Cardiac ventricle fibroblast (primary cell): ENCODE results near the gene ZBTB25. TPM values are rescaled to one million over a fixed set of nuclear protein-coding genes. Genes with fewer than 3 reads are reported as not detected.

ENCODE experiments used
- total RNA-seq: library from RNA; depleted of rRNA; stranded (reverse); fragments of >200 nt; gene quantifications from 2 replicates; pipeline ENCODE4 v1.2.3, GENCODE V29; 2015

Gene ZBTB25, protein sequence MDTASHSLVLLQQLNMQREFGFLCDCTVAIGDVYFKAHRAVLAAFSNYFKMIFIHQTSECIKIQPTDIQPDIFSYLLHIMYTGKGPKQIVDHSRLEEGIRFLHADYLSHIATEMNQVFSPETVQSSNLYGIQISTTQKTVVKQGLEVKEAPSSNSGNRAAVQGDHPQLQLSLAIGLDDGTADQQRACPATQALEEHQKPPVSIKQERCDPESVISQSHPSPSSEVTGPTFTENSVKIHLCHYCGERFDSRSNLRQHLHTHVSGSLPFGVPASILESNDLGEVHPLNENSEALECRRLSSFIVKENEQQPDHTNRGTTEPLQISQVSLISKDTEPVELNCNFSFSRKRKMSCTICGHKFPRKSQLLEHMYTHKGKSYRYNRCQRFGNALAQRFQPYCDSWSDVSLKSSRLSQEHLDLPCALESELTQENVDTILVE
- total RNA-seq: 9.5 and 11.2 TPM in 2 replicates

DNA sequence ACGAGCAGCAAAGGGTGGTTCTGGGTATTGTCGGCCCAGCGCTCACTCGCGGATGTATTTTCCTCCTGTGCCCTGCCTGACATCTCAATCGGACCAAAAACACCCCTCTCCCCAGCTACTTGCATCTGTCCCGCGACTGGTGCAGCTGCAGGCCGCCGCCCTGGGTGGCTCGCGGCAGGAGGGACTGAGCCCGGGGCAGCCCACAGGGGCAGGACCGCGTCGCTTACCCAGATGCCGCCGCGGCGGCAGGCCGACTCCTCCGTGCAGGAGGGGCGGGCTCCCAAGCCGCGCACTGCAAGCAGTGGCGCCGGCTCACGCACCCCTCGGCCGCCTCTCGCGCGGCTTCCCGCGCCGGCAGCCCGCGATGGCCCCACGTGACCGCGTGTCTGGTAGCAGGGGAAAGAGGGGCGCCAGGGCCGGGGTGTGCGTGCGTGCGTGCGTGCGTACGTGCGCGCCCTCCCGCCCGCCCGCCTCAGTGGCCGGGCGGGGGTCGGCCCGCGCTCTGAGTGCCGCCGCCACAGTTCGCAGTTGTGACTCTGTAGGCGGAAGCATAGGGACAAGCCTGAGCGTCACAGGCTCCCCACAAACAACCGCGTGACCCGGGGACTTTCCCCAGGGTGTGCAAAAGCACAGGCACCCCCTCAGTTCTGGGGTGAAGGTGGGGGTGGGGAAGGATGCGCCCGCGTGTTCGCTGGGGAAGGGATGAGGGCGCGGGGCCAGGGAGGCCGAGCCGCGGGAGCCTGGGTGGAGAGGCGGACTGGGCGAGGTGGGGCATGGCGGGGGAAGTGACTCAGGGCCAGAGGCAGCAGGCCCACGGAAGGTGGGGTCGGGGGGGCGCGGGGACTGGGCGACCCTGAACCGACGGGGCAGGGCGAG is at the start of gene ZBTB25:
ZBTB25 (minus strand) TSS at position 405 of the 876 bp plus-strand sequence. CDS start 13,305 bp downstream, outside the sequence.

DNA sequence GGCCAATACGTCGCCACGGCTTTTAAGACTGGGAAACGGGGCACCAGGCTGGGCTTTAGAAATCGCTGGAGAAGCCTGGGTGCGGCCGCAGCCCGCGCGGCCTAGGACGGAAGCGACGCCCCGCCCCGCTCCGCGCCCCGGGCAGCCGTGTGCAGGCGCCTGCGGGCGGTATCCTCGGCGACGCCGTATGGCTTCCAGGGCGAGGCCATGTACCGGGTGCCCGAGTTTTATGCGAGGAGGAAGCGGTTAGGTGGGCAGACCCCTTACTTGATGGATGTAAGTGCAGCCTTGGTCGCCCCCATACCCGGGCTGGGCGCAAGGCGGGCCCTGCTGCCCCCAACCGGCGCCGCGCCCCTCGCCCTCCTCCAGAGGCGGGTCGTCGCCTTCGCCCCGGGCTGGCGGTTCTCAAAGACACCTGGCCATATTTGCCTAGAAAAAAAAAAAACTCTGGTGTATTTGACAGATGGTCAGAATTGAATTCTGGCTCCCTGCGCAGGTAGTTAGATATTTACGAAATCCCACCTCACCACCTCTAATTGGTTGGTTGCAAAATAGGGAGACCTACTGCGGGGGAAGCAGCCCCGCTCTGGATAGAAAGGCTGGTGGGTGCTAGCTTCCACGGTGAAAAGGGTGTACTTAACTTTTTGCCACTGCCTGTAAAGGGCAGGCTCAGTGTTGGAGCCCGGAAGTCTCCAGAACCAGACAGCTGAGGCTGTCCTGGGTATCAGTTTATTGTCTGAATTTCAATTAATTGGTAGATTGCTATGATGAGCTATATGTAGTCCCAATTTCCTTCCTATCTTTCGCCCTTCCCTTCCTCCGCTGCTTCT is 46.4 kb upstream of the ZBTB25 start, which contains the start of gene PPP1R36:
PPP1R36 (plus strand) TSS at position 171 of the 830 bp plus-strand sequence; CDS start at position 208, 37 bp downstream.

DNA sequence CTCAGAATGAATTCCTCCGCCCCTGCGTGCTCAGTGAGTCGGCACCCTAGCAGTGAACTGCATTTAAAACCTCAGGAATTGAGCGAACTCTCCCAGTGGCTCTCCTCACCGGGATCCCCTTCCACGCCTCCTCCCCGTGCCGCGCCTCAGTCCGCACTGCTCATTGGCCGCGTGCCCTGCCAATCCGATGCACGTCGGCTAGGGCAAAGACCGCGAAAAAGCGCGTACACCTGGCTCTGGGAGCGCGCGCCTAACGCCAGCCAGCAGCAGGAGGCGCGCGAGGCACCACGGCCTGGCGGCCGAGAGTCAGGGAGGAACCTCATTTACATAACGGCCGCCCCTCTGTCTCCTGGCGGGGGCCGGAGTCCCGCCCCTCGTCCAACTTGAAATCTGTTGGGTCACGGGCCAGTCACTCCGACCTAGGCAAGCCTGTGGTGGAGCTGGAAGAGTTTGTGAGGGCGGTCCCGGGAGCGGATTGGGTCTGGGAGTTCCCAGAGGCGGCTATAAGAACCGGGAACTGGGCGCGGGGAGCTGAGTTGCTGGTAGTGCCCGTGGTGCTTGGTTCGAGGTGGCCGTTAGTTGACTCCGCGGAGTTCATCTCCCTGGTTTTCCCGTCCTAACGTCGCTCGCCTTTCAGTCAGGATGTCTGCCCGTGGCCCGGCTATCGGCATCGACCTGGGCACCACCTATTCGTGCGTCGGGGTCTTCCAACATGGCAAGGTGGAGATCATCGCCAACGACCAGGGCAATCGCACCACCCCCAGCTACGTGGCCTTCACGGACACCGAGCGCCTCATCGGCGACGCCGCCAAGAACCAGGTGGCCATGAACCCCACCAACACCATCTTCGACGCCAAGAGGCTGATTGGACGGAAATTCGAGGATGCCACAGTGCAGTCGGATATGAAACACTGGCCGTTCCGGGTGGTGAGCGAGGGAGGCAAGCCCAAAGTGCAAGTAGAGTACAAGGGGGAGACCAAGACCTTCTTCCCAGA is 36.9 kb upstream of the ZBTB25 start, which contains the start of gene HSPA2:
HSPA2 (plus strand) TSS at position 534 of the 995 bp plus-strand sequence; CDS start at position 643, 109 bp downstream.

DNA sequence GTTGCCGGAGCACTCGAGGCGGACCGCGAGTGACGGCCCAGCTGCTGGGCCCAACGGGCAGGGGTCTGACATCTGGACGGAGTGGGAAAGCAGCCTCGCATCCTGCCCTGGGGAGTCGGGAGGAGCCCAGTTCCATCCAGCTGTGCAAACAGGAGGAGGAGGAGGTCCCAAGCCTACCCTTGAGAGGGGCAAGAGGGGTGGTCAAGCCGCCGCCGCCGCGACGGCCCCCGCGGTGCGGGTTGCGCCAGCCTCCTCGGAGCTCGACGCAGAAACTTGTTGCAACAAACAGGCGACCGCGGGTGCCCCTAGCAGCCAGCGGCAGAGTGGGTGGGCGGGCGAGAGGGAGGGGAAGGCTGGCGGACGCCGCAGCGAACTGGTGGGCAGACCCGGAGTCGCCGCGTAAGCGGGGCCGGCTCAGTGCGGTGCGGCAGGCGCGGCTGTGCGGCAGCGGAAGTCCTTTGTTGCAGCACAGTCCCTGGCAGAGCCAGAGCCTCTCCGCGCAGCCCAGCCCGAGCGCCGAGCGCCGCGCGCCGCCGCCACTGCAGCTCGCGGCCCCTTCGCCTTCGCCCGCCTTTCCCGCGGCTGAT is 765 bp upstream of the ZBTB25 start, which contains the start of gene ZBTB1:
ZBTB1 (plus strand) TSS at position 461 of the 587 bp plus-strand sequence. CDS start 16,735 bp downstream, outside the sequence.

DNA sequence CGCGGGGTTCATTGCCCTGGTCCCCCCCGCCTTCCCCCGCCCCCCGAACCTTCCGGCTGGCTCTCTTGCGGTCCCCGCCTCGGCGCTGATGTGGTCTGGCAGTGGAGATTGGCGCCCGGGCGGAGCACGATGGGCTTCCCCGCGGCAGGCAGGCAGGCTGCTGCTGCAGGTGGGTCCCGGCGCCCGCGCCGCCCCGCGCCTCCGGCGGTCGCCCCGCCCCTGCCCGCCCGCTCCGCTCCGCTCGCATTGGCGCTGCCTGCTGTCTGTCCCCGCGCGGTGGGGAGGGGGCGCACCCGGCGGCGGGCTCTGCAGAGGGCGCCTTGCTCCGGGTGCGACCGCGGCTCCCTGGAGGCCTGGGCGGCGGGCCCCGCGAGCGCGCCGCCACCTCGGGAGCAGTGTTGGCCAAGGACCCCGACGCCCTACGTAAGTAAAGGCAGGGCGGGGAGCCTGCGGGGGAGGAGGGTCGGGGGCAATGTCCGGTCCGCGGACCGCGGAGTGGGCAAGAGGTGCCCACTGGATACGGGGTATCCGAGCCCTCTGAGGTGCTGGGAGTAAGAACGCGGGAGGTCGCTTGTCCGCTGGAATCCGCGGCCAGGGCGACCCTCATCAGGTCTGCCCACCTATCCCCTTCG is 38.3 kb downstream of the ZBTB25 start, which contains the start of gene AKAP5:
AKAP5 (plus strand) TSS at position 309 of the 632 bp plus-strand sequence. CDS start 2,896 bp downstream, outside the sequence.

Other genes with a start within 250 kb of the ZBTB25 start
- not detected in 2 replicates for gene ESR2, start 209.5 kb downstream of the ZBTB25 start, total RNA-seq
- 31.3 and 31.7 TPM in 2 replicates for gene MTHFD1, start 115.5 kb downstream of the ZBTB25 start, total RNA-seq
- 0.10 and 0.31 TPM in 2 replicates for gene AKAP5, start 38.3 kb downstream of the ZBTB25 start, total RNA-seq
- 27.3 and 37.0 TPM in 2 replicates for gene ZBTB1, start 932 bp upstream of the ZBTB25 start, total RNA-seq
- 3.6 and 4.0 TPM in 2 replicates for gene HSPA2, start 36.9 kb upstream of the ZBTB25 start, total RNA-seq
- 0.34 and 0.56 TPM in 2 replicates for gene PPP1R36, start 46.1 kb upstream of the ZBTB25 start, total RNA-seq
- 4.3 and 9.5 TPM in 2 replicates for gene PLEKHG3, start 200.6 kb upstream of the ZBTB25 start, total RNA-seq